MCF 10A (cell line): ENCODE measurements around the gene SRP54. TPM values are rescaled to one million over a fixed set of nuclear protein-coding genes. Genes with fewer than 3 reads are reported as not detected.

Experiments
- BruUV-seq: library from RNA; stranded (reverse); fragments of 400-500 nt; replicated peaks from 2 replicates; lab custom pipeline; 2021; lab: Mats Ljungman, UMichigan
- CTCF ChIA-PET: fragments of 300-600 bp; sonication (Branson Sonifier 250); formaldehyde crosslinking; extraction: SDS; loops from one replicate; lab custom pipeline; 2021; ENCODE audit warnings: antibody characterized with exemption, inconsistent platforms; lab: Yijun Ruan, JAX
- POLR2A ChIA-PET: fragments of 300-600, 350-650 bp; sonication (Branson Sonifier 250); formaldehyde crosslinking; extraction: SDS; loops from one replicate; lab custom pipeline; 2020; ENCODE audit warnings: antibody characterized with exemption, inconsistent platforms; lab: Yijun Ruan, JAX
- DNase-seq: peaks from one replicate; pipeline ENCODE4 v3.0.0-alpha.2; 2018; ENCODE audit not compliant: unreplicated experiment
- H3K27ac Mint-ChIP-seq: one replicate; pipeline ENCODE4 v1.8.0; 2022; ENCODE audit warnings: mild to moderate bottlenecking, low read depth, mixed read lengths; ENCODE audit not compliant: unreplicated experiment
- H3K27me3 Mint-ChIP-seq: one replicate; pipeline ENCODE4 v1.8.0; 2022; ENCODE audit warnings: mixed read lengths; ENCODE audit not compliant: insufficient read depth, unreplicated experiment
- H3K36me3 Mint-ChIP-seq: one replicate; pipeline ENCODE4 v1.8.0; 2022; ENCODE audit warnings: mild to moderate bottlenecking, moderate library complexity, mixed read lengths; ENCODE audit not compliant: insufficient read depth, unreplicated experiment
- H3K4me1 Mint-ChIP-seq: one replicate; pipeline ENCODE4 v1.8.0; 2022; ENCODE audit warnings: mixed read lengths; ENCODE audit not compliant: insufficient read depth, unreplicated experiment
- H3K4me3 Mint-ChIP-seq: one replicate; pipeline ENCODE4 v1.8.0; 2022; ENCODE audit warnings: mild to moderate bottlenecking, moderate library complexity, mixed read lengths; ENCODE audit not compliant: unreplicated experiment
- H3K9me3 Mint-ChIP-seq: one replicate; pipeline ENCODE4 v1.8.0; 2022; ENCODE audit warnings: mixed read lengths; ENCODE audit not compliant: unreplicated experiment
- CTCF ChIP-seq: fragments of 200-600 bp; IDR thresholded peaks from one replicate; pipeline ENCODE4 v1.8.0; 2022; ENCODE audit warnings: antibody characterized with exemption, mild to moderate bottlenecking; ENCODE audit not compliant: unreplicated experiment
- intact Hi-C: fragments of 100-400 bp; cut with micrococcal nuclease; formaldehyde crosslinking; loops from 2 replicates; pipeline ENCODE4 v1.14.1; 2022
- total RNA-seq: library from RNA; stranded (reverse); gene quantifications from 2 replicates; pipeline ENCODE4 v1.2.3, GENCODE V29; 2022

Gene SRP54
- total RNA-seq, 1 experiment from 2014 or later, result 77.4 TPM

DNA sequence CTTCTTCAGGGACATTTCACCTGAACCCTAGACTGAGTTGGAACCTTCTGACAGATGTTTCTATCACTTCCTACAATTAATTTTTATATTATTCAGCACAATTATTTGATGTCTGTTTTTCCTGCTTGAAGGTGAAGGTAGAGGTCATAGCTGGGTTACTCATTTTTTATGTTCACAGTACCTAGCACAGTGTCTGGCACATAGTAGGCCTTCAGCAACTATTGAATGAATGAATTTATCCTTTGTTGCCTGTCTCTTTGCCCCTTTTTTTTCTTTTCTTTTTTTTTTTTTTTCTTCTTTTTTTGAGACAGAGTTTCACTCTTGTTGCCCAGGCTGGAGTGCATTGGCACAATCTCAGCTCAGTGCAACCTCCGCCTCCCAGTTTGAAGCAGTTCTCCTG lies 33.8 kb downstream of the SRP54 start:
- no peak for DNase-seq
- no peak overlapping the region for H3K4me3 Mint-ChIP-seq
- H3K27ac Mint-ChIP-seq, result peak overlapping the region; percentile 7
- H3K27me3 Mint-ChIP-seq, result no peaks in the 10 kb centered on the region
- no TSS peak for BruUV-seq
- no peaks in the 10 kb centered on the region for H3K4me1 Mint-ChIP-seq
- intact Hi-C loops, result no loop called here
- no peak for TF ChIP-seq CTCF
- ChIA-PET CTCF (interaction anchor here (0.7 kb wide), 1 partner anchor 398 kb away, joined by 3 read pairs; no protein-coding TSS in a partner anchor), POLR2A (interaction anchor here (0.6 to 1.3 kb wide), 3 partner anchors 10 to 36 kb away, joined by 3 read pairs; partner anchors contain the start of gene SRP54)
- H3K9me3 Mint-ChIP-seq, result no peaks in the 10 kb centered on the region
- peaks cover 95% of the 10 kb centered on the region for H3K36me3 Mint-ChIP-seq

DNA sequence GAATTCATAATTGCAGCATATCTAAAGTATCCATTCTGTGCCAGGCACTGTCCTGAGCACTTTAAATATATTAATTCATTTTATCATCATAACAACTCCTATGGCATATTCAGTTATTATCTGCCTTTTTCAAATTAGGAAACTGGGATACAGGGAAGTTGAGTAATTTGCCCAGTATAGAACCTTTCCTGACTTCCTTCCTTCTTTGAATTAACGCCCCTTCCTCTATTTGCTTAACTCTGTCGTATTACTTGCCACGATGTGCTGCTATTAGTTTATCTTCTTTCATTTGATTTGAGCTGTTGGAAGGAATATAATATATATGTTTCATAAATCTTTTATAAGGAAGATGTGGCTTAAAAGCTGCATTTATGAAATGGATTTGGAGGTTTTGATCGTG lies 37.9 kb downstream of the SRP54 start:
- Mint-ChIP-seq H3K27ac (peak overlapping the region; percentile 60), H3K4me1 (no peaks in the 10 kb centered on the region), H3K4me3 (no peak overlapping the region), H3K9me3 (no peaks in the 10 kb centered on the region), H3K27me3 (no peaks in the 10 kb centered on the region), H3K36me3 (peaks cover 98% of the 10 kb centered on the region)
- ChIA-PET CTCF (no interaction called here), POLR2A (interaction anchor here (0.5 to 4.0 kb wide), 4 partner anchors 10 to 168 kb away, joined by 3 to 14 read pairs (median 8); partner anchors contain the start of gene FAM177A1)
- intact Hi-C loops, result no loop called here
- TF ChIP-seq CTCF, result no peak
- DNase-seq, result no peak
- BruUV-seq, result no TSS peak

- Mint-ChIP-seq H3K36me3 (peaks cover 75% of the 10 kb centered on the region), H3K27ac (no peak overlapping the region), H3K4me1 (no peaks in the 10 kb centered on the region), H3K27me3 (no peaks in the 10 kb centered on the region), H3K9me3 (peaks cover 2% of the 10 kb centered on the region), H3K4me3 (no peak overlapping the region)
- ChIA-PET POLR2A (no interaction called here), CTCF (no interaction called here)
- intact Hi-C loops, result no loop called here
- BruUV-seq, result no TSS peak
- no peak for DNase-seq
- no peak for TF ChIP-seq CTCF
Measured at GRCh38 chr14:35028435-35028834, 45.6 kb downstream of the SRP54 start.

DNA sequence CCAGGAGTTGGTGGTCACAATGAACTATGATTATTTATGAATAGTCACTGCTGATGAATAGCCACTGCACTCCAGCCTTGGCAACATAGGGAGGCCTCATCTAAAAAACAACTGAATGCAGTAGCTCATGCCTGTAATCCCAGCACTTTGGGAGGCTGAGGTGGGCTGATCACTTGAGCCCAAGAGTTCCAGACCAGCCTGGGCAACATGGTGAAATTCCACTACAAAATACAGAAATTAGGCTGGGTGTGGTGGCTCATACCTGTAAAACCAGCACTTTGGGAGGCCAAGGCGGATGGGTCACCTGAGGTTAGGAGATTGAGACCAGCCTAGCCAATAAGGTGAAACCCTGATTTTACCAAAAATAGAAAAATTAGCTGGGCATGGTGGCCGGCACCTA lies 49.8 kb downstream of the SRP54 start:
- ChIA-PET POLR2A (interaction anchor here (1.1 to 3.0 kb wide), 3 partner anchors 8 to 13 kb away, joined by 5 to 11 read pairs (median 5); partner anchors contain the start of gene FAM177A1), CTCF (interaction anchor here (1.7 kb wide), 1 partner anchor 9 kb away, joined by 6 read pairs; no protein-coding TSS in a partner anchor)
- H3K4me3 Mint-ChIP-seq, result no peak overlapping the region
- H3K4me1 Mint-ChIP-seq, result no peaks in the 10 kb centered on the region
- TF ChIP-seq CTCF, result no peak
- H3K9me3 Mint-ChIP-seq, result peaks cover 8% of the 10 kb centered on the region
- DNase-seq, result no peak
- no peaks in the 10 kb centered on the region for H3K27me3 Mint-ChIP-seq
- no TSS peak for BruUV-seq
- intact Hi-C loops, result no loop called here
- peaks cover 44% of the 10 kb centered on the region for H3K36me3 Mint-ChIP-seq
- H3K27ac Mint-ChIP-seq, result no peak overlapping the region
